GM18526 (cell line): ENCODE results near the gene STIM1.

ENCODE experiments used
- POLR2A ChIP-seq: IDR thresholded peaks from 3 replicates; pipeline ENCODE4 v1.6.1; 2011; ENCODE audit not compliant: insufficient read length; ENCODE audit errors: extremely low read depth

Gene STIM1

GRCh38 chr11:4084406-4085125, 229.1 kb downstream of the STIM1 start:
- no peak for TF ChIP-seq POLR2A

DNA sequence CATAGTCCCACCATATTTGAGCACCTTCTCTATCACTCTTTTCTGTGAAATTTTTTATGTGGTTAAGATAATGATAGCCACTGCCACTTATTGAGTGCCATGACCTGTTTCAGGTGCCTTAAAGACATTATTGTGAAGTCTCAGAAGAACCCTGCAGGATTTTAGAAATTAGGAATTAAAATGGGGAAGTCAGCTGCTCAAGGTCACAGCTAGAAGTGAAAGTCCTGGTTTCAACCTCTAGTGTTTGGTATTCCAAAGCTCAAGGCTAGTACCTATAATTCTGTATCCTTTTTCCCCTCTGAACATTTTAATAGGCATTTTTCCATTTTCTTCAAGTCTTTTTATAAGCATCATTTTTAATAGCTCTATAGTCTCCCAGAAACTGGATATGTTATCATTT, 230.1 kb downstream of the STIM1 start:
- TF ChIP-seq POLR2A, result no peak

DNA sequence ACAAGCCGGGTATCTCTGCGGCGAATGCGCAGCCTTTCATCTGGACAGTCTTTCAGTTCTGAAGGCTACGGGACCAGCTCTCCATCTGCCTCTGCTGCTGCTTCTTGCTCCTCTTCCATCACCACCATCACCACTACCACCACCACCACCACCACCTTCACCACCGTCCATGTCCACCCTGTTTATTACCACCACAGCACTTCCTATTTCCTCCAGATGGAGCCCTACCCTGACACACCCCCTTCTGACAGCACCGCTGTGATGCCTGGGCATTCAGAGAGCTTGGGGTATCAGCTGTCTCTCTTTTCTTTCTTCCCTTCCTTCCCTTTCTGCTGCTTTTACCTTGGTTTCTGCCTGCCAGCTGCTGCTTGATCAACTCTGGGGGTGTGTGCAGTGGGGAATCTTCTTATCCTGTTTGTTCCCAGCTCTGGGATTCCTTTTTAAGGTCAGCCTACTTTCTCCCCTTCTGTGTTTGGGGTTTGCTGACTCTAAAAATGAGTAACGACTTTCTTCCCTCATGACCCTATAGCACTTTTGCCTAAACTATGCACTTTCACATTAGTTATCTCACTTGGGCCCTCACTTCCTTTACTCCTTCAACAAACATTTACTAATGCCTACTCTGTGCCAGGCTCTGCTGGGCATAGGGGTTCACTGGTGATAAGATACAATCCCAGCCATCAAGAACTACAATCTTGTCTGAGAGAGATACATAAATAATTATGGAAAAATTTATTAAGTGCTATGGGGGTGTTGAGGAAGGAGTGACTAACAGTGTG, 231.3 kb downstream of the STIM1 start:
- no peak for TF ChIP-seq POLR2A

DNA sequence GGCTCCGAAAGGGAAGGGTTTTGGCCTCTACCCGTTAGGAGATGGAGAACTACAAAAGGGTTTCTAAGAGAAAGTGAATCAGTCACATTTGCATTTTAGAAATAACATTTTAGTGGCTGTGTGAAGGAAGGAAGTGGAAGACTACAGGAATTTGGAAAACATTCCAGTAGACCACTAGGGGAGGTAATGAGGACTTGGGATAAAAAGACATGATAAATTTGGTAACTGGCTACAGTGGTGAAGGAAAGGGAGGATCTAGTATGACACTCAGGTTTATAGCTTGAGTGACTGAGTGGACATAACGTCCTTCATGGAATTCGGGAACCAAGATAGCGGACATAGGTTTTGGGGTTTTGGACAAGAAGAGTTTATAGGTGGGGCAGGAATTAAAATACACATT, 232.1 kb downstream of the STIM1 start:
- TF ChIP-seq POLR2A, result no peak

GRCh38 chr11:4090258-4090657, 234.8 kb downstream of the STIM1 start:
- TF ChIP-seq POLR2A, result no peak

- TF ChIP-seq POLR2A, result no peak
Measured at GRCh38 chr11:4092026-4092425, 236.6 kb downstream of the STIM1 start.

DNA sequence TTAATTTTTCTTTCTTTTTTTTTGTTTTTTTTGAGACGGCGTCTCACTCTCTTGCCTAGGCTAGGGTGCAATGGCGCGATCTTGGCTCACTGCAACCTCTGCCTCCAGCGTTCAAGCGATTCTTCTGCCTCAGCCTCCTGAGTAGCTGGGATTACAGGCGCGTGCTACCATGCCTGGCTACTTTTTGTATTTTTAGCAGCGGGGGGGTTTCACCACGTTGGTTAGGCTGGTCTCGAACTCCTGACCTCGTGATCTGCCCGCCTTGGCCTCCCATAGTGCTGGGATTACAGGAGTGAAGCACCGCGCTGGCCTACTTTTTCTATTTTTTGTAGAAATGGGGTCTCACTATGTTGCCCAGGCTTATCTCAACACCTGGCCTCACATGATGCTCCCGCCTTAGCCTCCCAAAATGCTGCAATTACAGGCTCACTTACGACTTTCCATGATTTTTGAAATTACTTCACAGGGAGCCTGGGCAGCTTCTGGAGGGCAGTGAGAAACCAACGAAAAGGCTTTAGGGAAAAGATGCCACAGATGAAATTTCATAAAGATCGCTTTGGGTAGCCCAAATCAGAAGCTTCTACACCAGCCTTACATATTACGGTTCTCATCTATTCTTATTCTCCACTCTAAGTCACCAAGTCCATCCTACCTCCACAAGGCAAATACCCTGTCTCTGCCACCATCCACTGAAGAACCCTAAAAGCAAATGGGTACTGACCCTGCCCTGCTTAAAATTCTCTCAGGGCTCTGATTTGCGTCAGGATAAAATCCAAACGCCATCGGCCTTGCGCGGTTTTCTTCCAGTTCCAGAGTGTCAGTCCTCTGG, 238.3 kb downstream of the STIM1 start:
- TF ChIP-seq POLR2A, result no peak

DNA sequence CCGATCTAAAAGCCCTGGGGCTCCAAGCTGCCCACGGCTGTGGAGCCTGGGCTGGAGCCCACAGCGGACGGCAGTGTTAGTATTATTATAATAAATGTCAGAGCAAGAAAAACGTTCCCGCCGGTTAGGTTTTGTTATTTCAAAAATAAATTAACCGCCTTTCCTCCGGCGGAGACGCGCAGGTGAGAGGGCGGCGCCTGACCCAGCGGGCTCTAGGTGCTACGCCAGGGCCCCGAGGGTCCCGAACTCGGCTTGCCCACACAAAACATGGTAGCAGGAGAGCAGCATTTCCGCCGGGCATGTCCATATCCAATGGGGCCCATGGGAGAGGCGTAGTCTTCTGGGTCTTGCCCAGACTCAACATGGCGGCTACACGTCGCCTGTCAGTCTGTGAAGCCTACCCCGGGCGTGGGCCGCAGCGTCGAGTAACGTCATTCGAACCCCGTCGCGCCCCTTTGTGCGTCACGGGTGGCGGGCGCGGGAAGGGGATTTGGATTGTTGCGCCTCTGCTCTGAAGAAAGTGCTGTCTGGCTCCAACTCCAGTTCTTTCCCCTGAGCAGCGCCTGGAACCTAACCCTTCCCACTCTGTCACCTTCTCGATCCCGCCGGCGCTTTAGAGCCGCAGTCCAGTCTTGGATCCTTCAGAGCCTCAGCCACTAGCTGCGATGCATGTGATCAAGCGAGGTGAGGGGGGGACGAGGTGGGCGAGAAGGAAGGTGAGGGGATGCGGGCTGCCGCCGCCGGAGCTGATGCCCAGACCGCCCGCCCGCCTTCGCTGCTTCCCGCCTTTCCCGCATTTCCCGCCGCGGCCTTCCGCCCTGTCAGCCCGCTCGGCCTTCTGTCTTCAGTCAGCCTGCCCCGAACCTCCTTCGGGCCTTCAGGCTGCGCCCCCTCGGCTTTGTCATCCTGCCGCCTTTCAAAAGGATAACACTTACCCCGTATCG, 239.2 kb downstream of the STIM1 start, which contains the start of gene RRM1:
RRM1 (plus strand) TSS at position 452 of the 944 bp plus-strand sequence; CDS start at position 666, 214 bp downstream.
- TF ChIP-seq POLR2A, result peak; percentile 62

GRCh38 chr11:4095509-4096230, 240.2 kb downstream of the STIM1 start:
- no peak for TF ChIP-seq POLR2A

DNA sequence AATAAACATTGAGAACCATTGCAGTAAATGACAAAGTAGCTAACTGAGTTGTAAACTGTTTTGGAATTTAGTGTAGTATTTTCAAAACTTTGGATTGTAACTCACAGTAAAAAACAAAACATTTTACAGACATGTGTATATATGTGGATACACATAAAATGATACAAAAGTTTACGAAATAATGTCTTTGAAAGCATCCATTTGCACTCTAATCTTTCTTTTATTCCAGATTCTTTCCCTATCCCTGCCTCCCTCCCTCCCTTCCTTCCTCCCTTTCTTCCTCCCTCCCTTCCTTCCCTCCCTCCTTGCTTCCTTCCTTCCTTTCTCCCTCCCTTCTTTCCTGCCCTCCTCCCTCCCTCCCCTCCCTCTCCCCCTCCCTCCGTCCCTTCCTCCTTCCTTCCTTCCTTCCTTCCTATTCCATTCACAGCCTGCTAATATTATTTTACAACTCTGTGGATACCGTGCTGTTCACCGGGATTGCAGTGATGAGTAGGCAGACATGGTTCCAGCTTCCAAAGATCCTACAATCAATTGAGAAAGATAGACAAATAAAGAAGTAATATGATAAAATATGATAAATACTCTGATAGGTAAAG, 242.7 kb downstream of the STIM1 start:
- no peak for TF ChIP-seq POLR2A

GRCh38 chr11:4102711-4103110, 247.2 kb downstream of the STIM1 start:
- no peak for TF ChIP-seq POLR2A

- TF ChIP-seq POLR2A, result no peak
Measured at GRCh38 chr11:4103269-4103668, 247.8 kb downstream of the STIM1 start.

DNA sequence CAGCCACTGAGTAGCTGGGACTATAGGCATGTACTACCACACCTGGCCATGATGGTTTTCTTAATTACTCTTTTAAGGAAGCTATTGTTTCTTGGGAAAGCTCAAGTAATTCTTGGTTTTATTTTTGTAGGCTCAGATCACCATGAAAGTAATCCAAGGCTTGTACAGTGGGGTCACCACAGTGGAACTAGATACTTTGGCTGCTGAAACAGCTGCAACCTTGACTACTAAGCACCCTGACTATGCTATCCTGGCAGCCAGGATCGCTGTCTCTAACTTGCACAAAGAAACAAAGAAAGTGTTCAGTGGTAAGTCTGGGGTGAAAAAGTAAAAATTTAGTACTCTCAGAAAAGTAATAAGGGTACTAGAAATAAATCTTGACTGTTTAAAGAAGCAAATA, 250.5 kb downstream of the STIM1 start:
- no peak for TF ChIP-seq POLR2A
